Caco-2 (cell line): ENCODE results near the gene LYZL6. TPM values are rescaled to one million over a fixed set of nuclear protein-coding genes. Genes with fewer than 3 reads are reported as not detected.

Experiments used
- BruUV-seq: library from RNA; stranded (reverse); fragments of 400-500 nt; replicated peaks from 2 replicates; lab custom pipeline; 2021; lab: Mats Ljungman, UMichigan
- CTCF ChIA-PET: fragments of 300-600 bp; sonication (Branson Sonifier 250); formaldehyde crosslinking; loops from one replicate; lab custom pipeline; 2022; ENCODE audit warnings: antibody characterized with exemption; lab: Charles Lee
- POLR2A ChIA-PET: fragments of 300-600 bp; sonication (Branson Sonifier 250); formaldehyde crosslinking; loops from one replicate; lab custom pipeline; 2022; ENCODE audit warnings: antibody characterized with exemption; lab: Charles Lee
- DNase-seq, 2 experiments: peaks; one replicate each; pipeline versions ENCODE4 v3.0.0 to v3.0.0-alpha.2; 2020 to 2022
- H3K27me3 ChIP-seq: replicated peaks from 2 replicates; pipeline ENCODE4 v1.6.0; 2011; ENCODE audit warnings: low read length; ENCODE audit not compliant: control insufficient read depth, insufficient read depth
- H3K36me3 ChIP-seq: 2 replicates; pipeline ENCODE4 v1.5.1; 2011; ENCODE audit warnings: low read length; ENCODE audit not compliant: control insufficient read depth, insufficient read depth
- H3K4me1 ChIP-seq: fragments of 250-450 bp; sonication (Bioruptor Pico); 2 replicates; pipeline ENCODE4 v1.5.1; 2020; ENCODE audit warnings: mild to moderate bottlenecking
- H3K4me3 ChIP-seq: 2 replicates; pipeline ENCODE4 v1.5.1; 2011; ENCODE audit warnings: low read depth, mild to moderate bottlenecking, control low read depth, low read length
- H3K9me3 ChIP-seq: fragments of 250-450 bp; sonication (Bioruptor Pico); 2 replicates; pipeline ENCODE4 v1.5.1; 2020; ENCODE audit warnings: mild to moderate bottlenecking, moderate library complexity
- H3K27ac Mint-ChIP-seq: one replicate; pipeline ENCODE4 v1.8.0; 2022; ENCODE audit warnings: mixed read lengths; ENCODE audit not compliant: unreplicated experiment
- H3K27me3 Mint-ChIP-seq: one replicate; pipeline ENCODE4 v1.8.0; 2022; ENCODE audit warnings: mixed read lengths; ENCODE audit not compliant: insufficient read depth, unreplicated experiment
- H3K36me3 Mint-ChIP-seq: one replicate; pipeline ENCODE4 v1.8.0; 2022; ENCODE audit warnings: mild to moderate bottlenecking, mixed read lengths; ENCODE audit not compliant: insufficient read depth, unreplicated experiment
- H3K4me1 Mint-ChIP-seq: one replicate; pipeline ENCODE4 v1.8.0; 2022; ENCODE audit warnings: low read depth, mixed read lengths; ENCODE audit not compliant: unreplicated experiment
- H3K4me3 Mint-ChIP-seq: one replicate; pipeline ENCODE4 v1.8.0; 2022; ENCODE audit warnings: mild to moderate bottlenecking, moderate library complexity, mixed read lengths; ENCODE audit not compliant: unreplicated experiment
- H3K9me3 Mint-ChIP-seq: one replicate; pipeline ENCODE4 v1.8.0; 2022; ENCODE audit warnings: mixed read lengths; ENCODE audit not compliant: unreplicated experiment
- CTCF ChIP-seq, 2 experiments: fragments of 200-600 bp in 1 of 2; IDR thresholded peaks; 1 replicate in 1 of 2; 2 replicates in 1 of 2; pipeline versions ENCODE4 v1.5.1 to v1.8.0; 2011 to 2022; ENCODE audit warnings: antibody characterized with exemption in 1 of 2, control low read depth in 1 of 2, inconsistent platforms in 1 of 2, low read depth in 1 of 2, low read length in 1 of 2, mild to moderate bottlenecking in 1 of 2, moderate library complexity in 1 of 2; ENCODE audit not compliant: insufficient read depth in 1 of 2, severe bottlenecking in 1 of 2, unreplicated experiment in 1 of 2
- intact Hi-C: fragments of 100-400 bp; cut with micrococcal nuclease; formaldehyde crosslinking; loops from one replicate; pipeline ENCODE4 v1.10.0; 2022; ENCODE audit not compliant: unreplicated experiment
- total RNA-seq: library from RNA; stranded (reverse); gene quantifications from 2 replicates; pipeline ENCODE4 v1.2.3, GENCODE V29; 2022

LYZL6 gene
- total RNA-seq, 1 experiment from 2014 or later, result not detected

- no peaks in the 10 kb centered on the region for H3K27me3 ChIP-seq
- Mint-ChIP-seq H3K9me3 (no peaks in the 10 kb centered on the region), H3K4me1 (peaks cover 21% of the 10 kb centered on the region), H3K36me3 (no peaks in the 10 kb centered on the region), H3K4me3 (peak overlapping the region; percentile 52), H3K27ac (peak overlapping the region; percentile 89), H3K27me3 (no peaks in the 10 kb centered on the region)
- TF ChIP-seq CTCF (IDR thresholded peaks at IDR 0.05; ENCODE audit: insufficient read depth in 1 of 2, low read depth in 1 of 2, low read length in 1 of 2, severe bottlenecking in 1 of 2, unreplicated experiment in 1 of 2), result no peak
- BruUV-seq, result no TSS peak
- H3K4me3 ChIP-seq, result no peak overlapping the region
- H3K4me1 ChIP-seq, result peaks cover 54% of the 10 kb centered on the region
- DNase-seq, result no peak
- ChIA-PET POLR2A (no interaction called here), CTCF (interaction anchor here (2.0 kb wide), 3 partner anchors 100 to 562 kb away, joined by 5 to 15 read pairs (median 9); partner anchors contain the start of genes MYO19 and PIGW)
- H3K9me3 ChIP-seq, result no peaks in the 10 kb centered on the region
- H3K36me3 ChIP-seq, result no peaks in the 10 kb centered on the region
- intact Hi-C loops, result loop anchor here (5.0 kb wide), 1 partner anchor 515 kb away; the partner anchor contains the start of gene ZNHIT3
Observed at GRCh38 chr17:35972535-35972934, 29.0 kb upstream of the LYZL6 start.

GRCh38 chr17:35972066-35972465, 28.6 kb upstream of the LYZL6 start:
- Mint-ChIP-seq H3K27me3 (no peaks in the 10 kb centered on the region), H3K4me3 (no peak overlapping the region), H3K27ac (peak overlapping the region; percentile 89), H3K36me3 (no peaks in the 10 kb centered on the region), H3K4me1 (peaks cover 21% of the 10 kb centered on the region), H3K9me3 (no peaks in the 10 kb centered on the region)
- BruUV-seq, result no TSS peak
- Histone ChIP-seq H3K9me3 (no peaks in the 10 kb centered on the region), H3K27me3 (no peaks in the 10 kb centered on the region), H3K4me1 (peaks cover 54% of the 10 kb centered on the region), H3K4me3 (no peak overlapping the region), H3K36me3 (no peaks in the 10 kb centered on the region)
- intact Hi-C loops, result loop anchor here (5.0 kb wide), 1 partner anchor 515 kb away; the partner anchor contains the start of gene ZNHIT3
- no peak for TF ChIP-seq CTCF (IDR thresholded peaks at IDR 0.05; ENCODE audit: insufficient read depth in 1 of 2, low read depth in 1 of 2, low read length in 1 of 2, severe bottlenecking in 1 of 2, unreplicated experiment in 1 of 2)
- DNase-seq, result no peak
- ChIA-PET POLR2A (no interaction called here), CTCF (no interaction called here)

- intact Hi-C loops, result loop anchor here (1.0 to 5.0 kb wide), 5 partner anchors 22 to 518 kb away; partner anchors contain the start of gene ZNHIT3
- Histone ChIP-seq H3K9me3 (no peaks in the 10 kb centered on the region), H3K4me1 (peaks cover 47% of the 10 kb centered on the region), H3K36me3 (no peaks in the 10 kb centered on the region), H3K27me3 (no peaks in the 10 kb centered on the region), H3K4me3 (no peak overlapping the region)
- Mint-ChIP-seq H3K36me3 (no peaks in the 10 kb centered on the region), H3K4me1 (peaks cover 28% of the 10 kb centered on the region), H3K9me3 (no peaks in the 10 kb centered on the region), H3K27ac (peak overlapping the region; percentile 67), H3K4me3 (peak overlapping the region; percentile 16), H3K27me3 (no peaks in the 10 kb centered on the region)
- no TSS peak for BruUV-seq
- peak; percentile 73 to 86 for TF ChIP-seq CTCF (IDR thresholded peaks at IDR 0.05; ENCODE audit: insufficient read depth in 1 of 2, low read depth in 1 of 2, low read length in 1 of 2, severe bottlenecking in 1 of 2, unreplicated experiment in 1 of 2)
- DNase-seq, result peak; percentile 84 to 87
- ChIA-PET CTCF (interaction anchor here (0.6 to 2.0 kb wide), 20 partner anchors 12 to 564 kb away, joined by 3 to 64 read pairs (median 4); partner anchors contain the start of genes CCL15, CCL16 and CCL23), POLR2A (interaction anchor here (0.6 kb wide), 2 partner anchors 8 to 509 kb away, joined by 3 to 16 read pairs; no protein-coding TSS in a partner anchor)
Observed at GRCh38 chr17:35969558-35970380, 26.3 kb upstream of the LYZL6 start.
